Endothelial cell of umbilical vein (primary cell): ENCODE data around the gene ACTA2. TPM values are rescaled to one million over a fixed set of nuclear protein-coding genes. Genes with fewer than 3 reads are reported as not detected.

Experiments
- BruUV-seq: library from RNA; stranded (reverse); fragments of 400-500 nt; replicated peaks from 2 replicates; lab custom pipeline; 2021; lab: Mats Ljungman, UMichigan
- CTCF ChIA-PET: fragments of 300-600, 350-600 bp; sonication (Branson Sonifier 250); formaldehyde crosslinking; loops from one replicate; lab custom pipeline; 2021; ENCODE audit warnings: antibody characterized with exemption, inconsistent platforms; lab: Charles Lee
- POLR2A ChIA-PET: fragments of 300-600, 350-600 bp; sonication (Branson Sonifier 250); formaldehyde crosslinking; loops from one replicate; lab custom pipeline; 2021; ENCODE audit warnings: antibody characterized with exemption, inconsistent platforms; lab: Charles Lee
- DNase-seq: peaks from one replicate; pipeline ENCODE4 v3.0.0-alpha.2; 2011; ENCODE audit warnings: low read depth, low spot score
- FAIRE-seq: peaks from 2 replicates; lab custom pipeline; 2011; peaks lifted over from hg19 to GRCh38; lab: Jason Lieb, UNC
- H2AFZ ChIP-seq: 2 replicates; pipeline ENCODE4 v1.6.0; 2012; ENCODE audit warnings: low read depth, low read length, control low read depth, inconsistent platforms
- H3K27ac ChIP-seq: 2 replicates; pipeline ENCODE4 v1.5.1; 2011; ENCODE audit warnings: low read depth, mild to moderate bottlenecking, control low read depth, low read length, moderate library complexity; ENCODE audit not compliant: insufficient read depth
- H3K27me3 ChIP-seq, 2 experiments: 2 replicates each; pipeline versions ENCODE4 v1.6.0 to v1.6.1; 2011; ENCODE audit warnings: low read length in 2 of 2, mixed read lengths in 1 of 2; ENCODE audit not compliant: control insufficient read depth in 2 of 2, insufficient read depth in 2 of 2
- H3K36me3 ChIP-seq, 2 experiments: 2 replicates in 1 of 2; 3 replicates in 1 of 2; pipeline ENCODE4 v1.5.1; 2011; ENCODE audit warnings: low read length in 2 of 2, mild to moderate bottlenecking in 1 of 2, moderate library complexity in 1 of 2; ENCODE audit not compliant: control insufficient read depth in 2 of 2, insufficient read depth in 2 of 2; ENCODE audit errors: extremely low read depth in 1 of 2
- H3K4me1 ChIP-seq: 3 replicates; pipeline ENCODE4 v1.5.1; 2011; ENCODE audit warnings: mild to moderate bottlenecking, low read length; ENCODE audit not compliant: control insufficient read depth, insufficient read depth; ENCODE audit errors: extremely low read depth
- H3K4me2 ChIP-seq: 2 replicates; pipeline ENCODE4 v1.6.1; 2011; ENCODE audit warnings: low read length, control low read depth, mixed read lengths; ENCODE audit not compliant: insufficient read depth
- H3K4me3 ChIP-seq, 3 experiments: fragments of 200-600 bp in 1 of 3; sonication (generic), shearing (Covaris generic) in 1 of 3; replicated peaks in 1 of 3; 2 replicates each; pipeline ENCODE4 v1.5.1; 2011 to 2016; ENCODE audit warnings: control low read depth in 3 of 3, low read length in 3 of 3, mild to moderate bottlenecking in 2 of 3, inconsistent platforms in 1 of 3, low read depth in 1 of 3, moderate library complexity in 1 of 3; ENCODE audit not compliant: insufficient read depth in 1 of 3
- H3K79me2 ChIP-seq: 2 replicates; pipeline ENCODE4 v1.6.0; 2012; ENCODE audit warnings: low read length, inconsistent platforms; ENCODE audit not compliant: control insufficient read depth, insufficient read depth
- H3K9ac ChIP-seq: replicated peaks from 2 replicates; pipeline ENCODE3; 2011; ENCODE audit warnings: low read length, control low read depth; ENCODE audit not compliant: insufficient read depth; ENCODE audit errors: extremely low read depth
- H3K9me1 ChIP-seq: replicated peaks from 3 replicates; pipeline ENCODE4 v1.6.0; 2011; ENCODE audit warnings: mild to moderate bottlenecking, low read length; ENCODE audit not compliant: control insufficient read depth, insufficient read depth; ENCODE audit errors: extremely low read depth
- H3K9me3 ChIP-seq: replicated peaks from 2 replicates; pipeline ENCODE4 v1.5.1; 2012; ENCODE audit warnings: low read length, inconsistent platforms; ENCODE audit not compliant: control insufficient read depth, insufficient read depth
- H4K20me1 ChIP-seq: replicated peaks from 2 replicates; pipeline ENCODE3; 2011; ENCODE audit warnings: mild to moderate bottlenecking, low read length; ENCODE audit not compliant: control insufficient read depth, insufficient read depth; ENCODE audit errors: extremely low read depth
- CTCF ChIP-seq, 2 donors: IDR thresholded peaks; 1 replicate in 1 of 2; 2 replicates in 1 of 2; pipeline ENCODE4 v1.5.1; 2011; ENCODE audit warnings: low read length in 2 of 2, mild to moderate bottlenecking in 2 of 2, moderate library complexity in 2 of 2, control low read depth in 1 of 2, inconsistent platforms in 1 of 2, low read depth in 1 of 2; ENCODE audit not compliant: insufficient read depth in 1 of 2; ENCODE audit errors: extremely low read depth in 1 of 2
- EZH2 ChIP-seq: IDR thresholded peaks from 2 replicates; pipeline ENCODE4 v1.6.1; 2012; ENCODE audit warnings: borderline replicate concordance, low read depth, mild to moderate bottlenecking, moderate library complexity, low read length, inconsistent platforms; ENCODE audit not compliant: severe bottlenecking
- FOS ChIP-seq: IDR thresholded peaks from 2 replicates; pipeline ENCODE4 v1.6.1; 2011; ENCODE audit warnings: mild to moderate bottlenecking, low read length, moderate library complexity, borderline replicate concordance; ENCODE audit not compliant: insufficient read depth
- GATA2 ChIP-seq: IDR thresholded peaks from 2 replicates; pipeline ENCODE4 v1.7.0; 2011; ENCODE audit warnings: low read depth, mild to moderate bottlenecking, moderate library complexity, mixed read lengths, low read length; ENCODE audit not compliant: insufficient read length, insufficient read depth
- JUN ChIP-seq: IDR thresholded peaks from 2 replicates; pipeline ENCODE4 v1.6.1; 2011; ENCODE audit warnings: borderline replicate concordance, low read depth; ENCODE audit not compliant: insufficient read length, insufficient read depth
- MAX ChIP-seq: IDR thresholded peaks from 2 replicates; pipeline ENCODE4 v1.6.1; 2011; ENCODE audit not compliant: insufficient read depth, insufficient read length
- MYC ChIP-seq: IDR thresholded peaks from one replicate; pipeline ENCODE4 v1.6.1; 2011; ENCODE audit warnings: mild to moderate bottlenecking, low read depth, low read length
- POLR2A ChIP-seq: IDR thresholded peaks from 2 replicates; pipeline ENCODE4 v1.6.1; 2012; ENCODE audit warnings: low read depth, mild to moderate bottlenecking, control low read depth, low read length
- POLR2AphosphoS5 ChIP-seq: IDR thresholded peaks from 2 replicates; pipeline ENCODE4 v1.6.1; 2012; ENCODE audit warnings: low read depth, mild to moderate bottlenecking, control low read depth, low read length, moderate library complexity; ENCODE audit not compliant: insufficient read depth
- dilution Hi-C: fragments of 300-500 bp; cut with MboI; formaldehyde crosslinking; loops from one replicate; pipeline ENCODE4 v1.15.0; 2019; ENCODE audit warnings: low sequenced_read_pairs; ENCODE audit not compliant: extremely low pct_ligation_motif_present
- intact Hi-C: fragments of 100-400 bp; cut with micrococcal nuclease; formaldehyde crosslinking; loops from one replicate; pipeline ENCODE4 v1.10.0; 2022
- polyA plus RNA-seq, 4 experiments: library from polyadenylated mRNA; depleted of rRNA in 3 of 4; stranded (reverse) in 3 of 4; unstranded in 1 of 4; fragments of >200 nt; gene quantifications; 2 replicates each; pipeline versions ENCODE4 v1.2.1 to v1.2.3, GENCODE V29; 2011 to 2012; ENCODE audit warnings: missing spikeins in 1 of 4
- total RNA-seq: library from RNA; stranded (reverse); gene quantifications from 2 replicates; pipeline ENCODE4 v1.2.3, GENCODE V29; 2021

The ACTA2 gene
- total and polyA plus RNA-seq, 2 donors (not counting 3 experiments of a cell fraction or from before 2014, with no cell fraction given): 6.3 to 9.7 TPM

- intact Hi-C loops: no loop called here
- Histone ChIP-seq H3K4me3 (no peak overlapping the region), H4K20me1 (no peaks in the 10 kb centered on the region), H3K27ac (no peak overlapping the region), H3K4me1 (peaks cover 8% of the 10 kb centered on the region), H3K9me3 (no peaks in the 10 kb centered on the region), H3K9me1 (no peaks in the 10 kb centered on the region), H3K9ac (no peak overlapping the region), H3K36me3 (no peaks in the 10 kb centered on the region), H2AFZ (no peak overlapping the region), H3K27me3 (peaks cover 14 to 16% of the 10 kb centered on the region in 2 experiments), H3K79me2 (no peaks in the 10 kb centered on the region), H3K4me2 (no peak overlapping the region)
- dilution Hi-C loops: no loop called here
- no peak for FAIRE-seq
- POLR2A ChIA-PET: no interaction called here
- CTCF ChIA-PET: interaction anchor here (0.9 kb wide), 1 partner anchor 11 kb away, joined by 4 read pairs; no protein-coding TSS in a partner anchor
- no TSS peak for BruUV-seq
- no peak for DNase-seq
- TF ChIP-seq MAX: no peak
- no peak for TF ChIP-seq FOS
- no peak for TF ChIP-seq EZH2
- no peak for TF ChIP-seq JUN
- TF ChIP-seq POLR2A: no peak
- no peak for TF ChIP-seq CTCF (IDR thresholded peaks at IDR 0.05; ENCODE audit: extremely low read depth in 1 of 2, insufficient read depth in 1 of 2, low read depth in 1 of 2, low read length in 2 of 2)
- TF ChIP-seq GATA2: no peak
- no peak for TF ChIP-seq MYC
- no peak for TF ChIP-seq POLR2AphosphoS5
Measured at GRCh38 chr10:88971221-88972061, 18.9 kb upstream of the ACTA2 start.
